Astrocyte of the hippocampus (primary cell): ENCODE data around the gene GPC6.

Experiments
- DNase-seq: peaks from one replicate; pipeline ENCODE4 v3.0.0; 2011; ENCODE audit warnings: low read depth, low spot score

The GPC6 gene

GRCh38 chr13:93732186-93732585, 505.6 kb downstream of the GPC6 start:
- no peak for DNase-seq

- no peak for DNase-seq
Measured at GRCh38 chr13:93736081-93736480, 509.5 kb downstream of the GPC6 start.

- no peak for DNase-seq
Measured at GRCh38 chr13:93736909-93737308, 510.3 kb downstream of the GPC6 start.

GRCh38 chr13:93740334-93740733, 513.7 kb downstream of the GPC6 start:
- DNase-seq: no peak

- no peak for DNase-seq
Measured at GRCh38 chr13:93744033-93744432, 517.4 kb downstream of the GPC6 start.

GRCh38 chr13:93744886-93745285, 518.3 kb downstream of the GPC6 start:
- DNase-seq: no peak

GRCh38 chr13:93745884-93746283, 519.3 kb downstream of the GPC6 start:
- DNase-seq: no peak

- no peak for DNase-seq
Measured at GRCh38 chr13:93746589-93746988, 520.0 kb downstream of the GPC6 start.

GRCh38 chr13:93750676-93751075, 524.1 kb downstream of the GPC6 start:
- DNase-seq: no peak

- DNase-seq: no peak
Measured at GRCh38 chr13:93751117-93751516, 524.5 kb downstream of the GPC6 start.

- DNase-seq: no peak
Measured at GRCh38 chr13:93752541-93752940, 525.9 kb downstream of the GPC6 start.

- DNase-seq: no peak
Measured at GRCh38 chr13:93753639-93754038, 527.0 kb downstream of the GPC6 start.

GRCh38 chr13:93755341-93755740, 528.7 kb downstream of the GPC6 start:
- no peak for DNase-seq

- DNase-seq: no peak
Measured at GRCh38 chr13:93758575-93758974, 532.0 kb downstream of the GPC6 start.

- DNase-seq: no peak
Measured at GRCh38 chr13:93762708-93763426, 536.3 kb downstream of the GPC6 start.

- no peak for DNase-seq
Measured at GRCh38 chr13:93765062-93765461, 538.5 kb downstream of the GPC6 start.

- no peak for DNase-seq
Measured at GRCh38 chr13:93765811-93766210, 539.2 kb downstream of the GPC6 start.

- DNase-seq: no peak
Measured at GRCh38 chr13:93766719-93767118, 540.1 kb downstream of the GPC6 start.

GRCh38 chr13:93767180-93767916, 540.7 kb downstream of the GPC6 start:
- DNase-seq: no peak

- DNase-seq: no peak
Measured at GRCh38 chr13:93767917-93768409, 541.4 kb downstream of the GPC6 start.

- no peak for DNase-seq
Measured at GRCh38 chr13:93769101-93769500, 542.5 kb downstream of the GPC6 start.

- no peak for DNase-seq
Measured at GRCh38 chr13:93769607-93770006, 543.0 kb downstream of the GPC6 start.

GRCh38 chr13:93771227-93771626, 544.6 kb downstream of the GPC6 start:
- no peak for DNase-seq
